Measurements from ENCODE around the gene MRPL18.

GRCh38 chr6:159788276-159788675 lies 2.0 kb upstream of the MRPL18 start:
- no peak for TF ChIP-seq CTCF (IDR thresholded peaks at IDR 0.05)
- no peak for TF ChIP-seq EP300 (IDR thresholded peaks at IDR 0.05)
